Gastrocnemius medialis (tissue), 4 donors: ENCODE results near the gene GPR137. TPM values are rescaled to one million over a fixed set of nuclear protein-coding genes. Genes with fewer than 3 reads are reported as not detected.

Experiments
- ATAC-seq, 2 donors: fragments of 150-250 bp; one replicate each; pipeline ENCODE4 v1.9.1; 2016
- DNase-seq, 2 donors: peaks; one replicate each; pipeline ENCODE4 v3.0.0-alpha.2; 2019
- H3K27ac ChIP-seq, 4 donors: fragments of 200-600 bp; sonication (generic); 1 replicate in 1 of 4; 2 replicates in 3 of 4; pipeline ENCODE4 v1.5.1; 2016 to 2018; ENCODE audit warnings: mild to moderate bottlenecking in 2 of 4, moderate library complexity in 1 of 4
- H3K27me3 ChIP-seq, 3 donors: fragments of 200-600 bp; sonication (generic) in 2 of 3; 1 replicate in 1 of 3; 2 replicates in 2 of 3; pipeline versions ENCODE4 v1.5.1 to v1.6.0; 2016 to 2019; ENCODE audit warnings: mild to moderate bottlenecking in 1 of 3, moderate library complexity in 1 of 3
- H3K36me3 ChIP-seq, 2 donors: fragments of 200-600 bp; sonication (generic) in 1 of 2; one replicate each; pipeline ENCODE4 v1.5.1; 2017 to 2018
- H3K4me1 ChIP-seq, 2 donors: fragments of 200-600 bp; sonication (generic) in 1 of 2; one replicate each; pipeline ENCODE4 v1.5.1; 2016 to 2017; ENCODE audit warnings: mild to moderate bottlenecking in 2 of 2
- H3K4me3 ChIP-seq, 4 donors: fragments of 200-600 bp; sonication (generic) in 3 of 4; 1 replicate in 1 of 4; 2 replicates in 3 of 4; pipeline ENCODE4 v1.5.1; 2016 to 2019; ENCODE audit warnings: mild to moderate bottlenecking in 2 of 4
- H3K9me3 ChIP-seq, 3 donors: fragments of 200-600 bp; sonication (generic) in 2 of 3; 1 replicate in 1 of 3; 2 replicates in 2 of 3; pipeline ENCODE4 v1.5.1; 2016 to 2019
- CTCF ChIP-seq, 5 experiments: fragments of 450-650 bp in 3 of 5; fragments of 200-600 bp in 2 of 5; sonication (generic) in 2 of 5; IDR thresholded peaks in 4 of 5; conservative IDR thresholded peaks in 1 of 5; 1 replicate in 4 of 5; 2 replicates in 1 of 5; pipeline ENCODE4 v1.5.1; 2016 to 2019; ENCODE audit warnings: antibody characterized with exemption in 5 of 5, mild to moderate bottlenecking in 3 of 5, moderate library complexity in 3 of 5
- POLR2A ChIP-seq, 2 donors: fragments of 450-650 bp; IDR thresholded peaks; one replicate each; pipeline ENCODE4 v1.6.1; 2017; ENCODE audit warnings: antibody characterized with exemption in 2 of 2, mild to moderate bottlenecking in 2 of 2, moderate library complexity in 2 of 2
- in situ Hi-C, 4 donors: fragments of 200-750 bp; cut with MboI; loops; one replicate each; pipeline versions ENCODE4 v1.15.0 to v1.8.0; 2017; ENCODE audit warnings: low sequenced_read_pairs in 4 of 4
- intact Hi-C: fragments of 100-400 bp; cut with DNase I; formaldehyde crosslinking; loops from one replicate; pipeline ENCODE4 v1.15.1; 2023; ENCODE audit warnings: low total_unique reads
- total RNA-seq, 4 donors: library from RNA; depleted of rRNA; stranded (reverse); fragments of >200 nt; gene quantifications; one replicate each; pipeline versions ENCODE4 v1.1.0 to v1.2.3, GENCODE V29; 2016

The GPR137 gene, protein sequence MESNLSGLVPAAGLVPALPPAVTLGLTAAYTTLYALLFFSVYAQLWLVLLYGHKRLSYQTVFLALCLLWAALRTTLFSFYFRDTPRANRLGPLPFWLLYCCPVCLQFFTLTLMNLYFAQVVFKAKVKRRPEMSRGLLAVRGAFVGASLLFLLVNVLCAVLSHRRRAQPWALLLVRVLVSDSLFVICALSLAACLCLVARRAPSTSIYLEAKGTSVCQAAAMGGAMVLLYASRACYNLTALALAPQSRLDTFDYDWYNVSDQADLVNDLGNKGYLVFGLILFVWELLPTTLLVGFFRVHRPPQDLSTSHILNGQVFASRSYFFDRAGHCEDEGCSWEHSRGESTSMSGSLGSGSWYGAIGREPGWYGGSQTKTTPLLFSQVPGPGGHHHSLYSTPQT
- 10 to 100 TPM; 13.8 to 28.9 (median 20.4) TPM for total RNA-seq

GRCh38 chr11:64284962-64285884, at the start of gene GPR137:
TSS of gene GPR137 (plus strand) at chr11:64285848. CDS start at chr11:64286525, 677 bp downstream.
- peaks cover 0 to 5% of the 10 kb centered on the region in 2 donors for H3K36me3 ChIP-seq
- DNase-seq = peak; percentile 71 to 75
- intact Hi-C loops (loop anchor here (1.0 kb wide), 2 partner anchors 14 to 15 kb away; no protein-coding TSS in a partner anchor), in situ Hi-C loops (no loop called here)
- peaks cover 22 to 25% of the 10 kb centered on the region in 2 donors for H3K4me1 ChIP-seq
- H3K4me3 ChIP-seq = peak within 1 kb of the TSS; percentile 84 to 97 (median 90)
- peak within 1 kb of the TSS; percentile 90 to 97 (median 94) for H3K27ac ChIP-seq
- H3K9me3 ChIP-seq = no peaks in the 10 kb centered on the region
- TF ChIP-seq POLR2A (IDR thresholded peaks at IDR 0.05) (peak; percentile 41 to 43), CTCF (IDR thresholded peaks at IDR 0.05 in 4 of 5, conservative IDR thresholded peaks at IDR 0.05 in 1 of 5) (no peak)
- H3K27me3 ChIP-seq = no peaks in the 10 kb centered on the region
- ATAC-seq = peak; percentile 76 to 84

DNA sequence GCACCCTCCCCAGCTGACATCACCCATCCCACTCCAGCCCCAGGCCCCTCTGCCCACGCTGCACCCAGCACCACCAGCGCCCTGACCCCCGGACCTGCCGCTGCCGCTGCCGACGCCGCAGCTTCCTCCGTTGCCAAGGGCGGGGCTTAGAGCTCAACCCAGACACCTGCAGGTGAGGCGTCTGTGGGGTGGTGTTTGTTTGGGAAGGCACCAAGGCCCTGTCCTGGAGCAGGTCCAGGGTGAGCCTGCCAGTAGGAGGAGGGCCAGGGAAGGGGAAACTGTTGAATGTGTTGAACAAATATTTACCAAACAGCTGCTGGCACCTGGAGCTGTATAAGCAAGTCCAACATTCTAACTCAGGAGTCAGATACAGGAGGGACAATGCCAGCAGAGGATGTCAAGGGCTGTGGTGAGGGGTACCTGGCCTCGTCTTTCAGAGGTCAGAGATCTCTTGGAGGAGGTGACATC, 48.1 kb upstream of the GPR137 start:
- Histone ChIP-seq H3K27ac (peak overlapping the region in 1 of 4 donors; percentile 100), H3K27me3 (no peaks in the 10 kb centered on the region), H3K4me1 (peaks cover 25 to 36% of the 10 kb centered on the region in 2 donors), H3K36me3 (peaks cover 0 to 5% of the 10 kb centered on the region in 2 donors), H3K4me3 (no peak overlapping the region), H3K9me3 (no peaks in the 10 kb centered on the region)
- no peak for TF ChIP-seq CTCF (IDR thresholded peaks at IDR 0.05 in 4 of 5, conservative IDR thresholded peaks at IDR 0.05 in 1 of 5)
- no peak for TF ChIP-seq POLR2A (IDR thresholded peaks at IDR 0.05)
- in situ Hi-C loops = no loop called here
- intact Hi-C loops = no loop called here
- ATAC-seq (no peak), DNase-seq (no peak)

DNA sequence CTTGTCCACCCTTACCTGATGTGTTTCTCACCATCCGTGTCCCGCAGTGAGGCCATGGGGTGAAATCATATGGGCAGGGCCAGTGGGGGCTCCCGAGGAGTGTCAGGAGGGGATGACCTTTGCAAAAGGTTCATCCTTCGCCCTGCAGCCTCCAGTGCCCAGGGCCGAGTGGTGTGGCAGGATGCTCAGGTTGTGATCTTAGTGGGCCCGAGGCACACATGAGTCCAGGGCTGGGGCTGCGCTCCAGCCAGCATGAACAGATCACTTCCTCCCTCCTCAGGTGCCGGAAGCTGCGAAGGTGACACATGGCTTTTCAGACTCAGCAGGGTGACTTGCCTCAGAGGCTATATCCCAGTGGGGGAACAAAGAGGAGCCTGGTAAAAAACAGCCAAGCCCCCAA, 47.6 kb upstream of the GPR137 start:
- TF ChIP-seq POLR2A (IDR thresholded peaks at IDR 0.05) (no peak), CTCF (IDR thresholded peaks at IDR 0.05 in 4 of 5, conservative IDR thresholded peaks at IDR 0.05 in 1 of 5) (no peak)
- intact Hi-C loops = no loop called here
- in situ Hi-C loops = no loop called here
- H3K27me3 ChIP-seq = no peaks in the 10 kb centered on the region
- H3K4me1 ChIP-seq = peaks cover 29 to 41% of the 10 kb centered on the region in 2 donors
- DNase-seq (no peak), ATAC-seq (no peak)
- H3K9me3 ChIP-seq = no peaks in the 10 kb centered on the region
- H3K27ac ChIP-seq = peak overlapping the region in 1 of 4 donors; percentile 100
- H3K4me3 ChIP-seq = no peak overlapping the region
- H3K36me3 ChIP-seq = peaks cover 0 to 5% of the 10 kb centered on the region in 2 donors

- TF ChIP-seq CTCF (IDR thresholded peaks at IDR 0.05 in 4 of 5, conservative IDR thresholded peaks at IDR 0.05 in 1 of 5) (no peak), POLR2A (IDR thresholded peaks at IDR 0.05) (no peak)
- H3K36me3 ChIP-seq = peaks cover 0 to 10% of the 10 kb centered on the region in 2 donors
- no peak for DNase-seq
- H3K9me3 ChIP-seq = no peaks in the 10 kb centered on the region
- peak overlapping the region in 3 of 4 donors; percentile 92 to 100 (median 93) for H3K27ac ChIP-seq
- intact Hi-C loops = no loop called here
- H3K4me3 ChIP-seq = no peak overlapping the region
- H3K4me1 ChIP-seq = peaks cover 27 to 43% of the 10 kb centered on the region in 2 donors
- no peaks in the 10 kb centered on the region for H3K27me3 ChIP-seq
- no peak for ATAC-seq
- in situ Hi-C loops = no loop called here
These were observed 46.6 kb upstream of the GPR137 start for GRCh38 chr11:64238999-64239398.
